NCI-H1417 (cell line): ENCODE measurements around the gene MICAL1.

ENCODE experiments used
- DNase-seq, 3 experiments: peaks; one replicate each; lab custom pipeline; 2025; lab: John Stamatoyannopoulos, UW

The MICAL1 gene

DNA sequence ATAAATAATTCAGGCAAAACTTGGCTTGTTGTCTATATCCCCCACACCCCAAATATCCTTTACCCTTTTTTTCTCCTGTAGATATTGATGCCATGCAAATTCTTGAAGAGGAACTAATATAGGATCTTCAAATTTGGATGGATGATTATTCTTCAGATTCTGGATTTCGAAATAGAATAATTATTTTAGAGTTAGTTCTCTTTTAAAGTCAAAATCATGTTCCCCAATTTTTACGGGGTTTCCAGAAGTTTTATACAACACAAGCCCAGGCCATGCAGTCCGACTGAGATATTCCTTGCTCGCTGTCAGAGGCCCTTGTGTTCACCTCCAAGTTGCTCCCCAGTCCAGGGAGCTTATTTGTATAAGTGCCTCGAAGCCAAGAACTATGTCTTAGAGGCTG is 19.5 kb downstream of the MICAL1 start:
- DNase-seq = no peak

DNA sequence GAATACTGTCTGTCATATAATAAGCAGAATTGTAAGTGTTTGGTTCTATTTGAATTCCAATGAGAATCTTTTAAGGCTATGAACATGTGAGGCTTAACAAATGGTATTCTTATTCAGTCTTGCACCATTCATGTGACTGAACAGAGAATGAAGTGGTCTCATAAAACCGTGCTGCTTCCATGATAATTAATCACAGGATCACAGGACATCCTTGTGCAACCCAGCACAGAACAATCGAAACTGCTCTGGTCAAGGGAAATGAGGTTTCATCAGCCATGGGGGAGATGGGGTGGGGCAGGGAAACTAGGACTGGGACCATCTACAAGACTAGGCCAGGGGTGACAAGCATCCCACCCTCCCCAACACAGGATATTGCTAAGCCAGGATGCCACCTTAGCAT is 21.1 kb downstream of the MICAL1 start:
- DNase-seq = no peak

DNA sequence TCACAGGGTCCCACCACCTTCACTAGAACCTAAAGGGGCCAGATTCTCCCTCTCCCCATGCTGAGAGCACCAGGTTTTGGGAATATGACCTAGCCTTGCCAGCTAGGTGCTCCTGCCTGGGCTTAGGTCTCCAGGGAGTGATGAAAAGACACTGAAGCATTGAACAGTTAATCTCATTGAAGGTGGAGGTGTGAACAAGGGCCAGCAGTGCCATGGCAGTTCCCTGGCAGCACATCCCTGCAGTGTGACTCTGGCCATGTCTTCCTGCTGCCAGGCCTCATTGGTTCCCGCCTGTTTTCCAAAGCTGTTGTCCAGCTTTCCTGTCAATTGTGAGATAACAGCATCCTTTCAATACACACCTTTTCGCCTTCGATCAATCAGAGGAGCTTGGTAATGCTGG is 26.1 kb downstream of the MICAL1 start:
- DNase-seq = no peak

DNA sequence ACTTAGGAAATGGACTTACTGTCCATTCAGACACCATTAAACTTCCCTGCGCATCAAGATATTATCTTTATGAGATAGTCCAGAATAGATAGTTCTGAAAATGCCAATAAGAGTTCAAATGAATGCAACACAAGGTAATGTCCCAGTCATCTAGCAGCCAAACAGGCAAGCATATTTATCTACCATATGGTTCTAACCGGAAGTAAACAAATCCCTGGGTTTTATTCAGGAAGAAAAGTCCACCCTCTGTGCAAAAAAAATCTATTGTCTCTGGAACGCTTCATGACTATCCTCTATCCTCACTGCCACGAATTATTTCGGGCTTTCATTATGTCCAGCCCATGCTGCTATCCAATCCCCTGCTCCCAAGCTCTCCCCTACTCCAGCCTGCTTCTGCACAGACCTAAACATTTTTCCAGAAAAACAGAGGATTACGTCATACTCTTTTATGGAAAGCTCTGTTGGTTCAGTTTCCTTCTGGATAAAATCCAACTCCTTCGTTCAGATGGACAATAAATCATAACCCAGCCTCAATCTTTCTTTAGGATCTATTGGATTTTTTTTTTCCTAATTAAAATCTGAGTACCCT is 26.6 kb downstream of the MICAL1 start:
- no peak for DNase-seq

DNA sequence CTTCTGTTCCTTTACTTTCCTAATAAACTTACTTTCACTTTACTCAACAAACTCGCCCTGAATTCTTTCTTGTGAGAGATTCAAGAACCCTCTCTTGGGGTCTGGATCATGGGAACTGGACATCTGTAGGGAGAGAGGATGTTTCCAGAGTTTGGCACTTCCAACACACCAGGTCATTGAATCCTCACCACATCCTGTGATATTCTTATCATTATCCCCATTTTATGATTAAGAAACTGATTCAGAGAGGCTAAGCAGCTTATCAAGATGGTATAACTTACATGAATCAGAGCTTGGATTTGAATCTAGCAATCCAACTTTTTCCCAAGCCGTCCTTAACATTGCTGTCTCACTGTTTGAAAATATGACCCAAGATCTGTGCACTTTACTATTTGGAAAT is 30.6 kb downstream of the MICAL1 start:
- DNase-seq = no peak

DNA sequence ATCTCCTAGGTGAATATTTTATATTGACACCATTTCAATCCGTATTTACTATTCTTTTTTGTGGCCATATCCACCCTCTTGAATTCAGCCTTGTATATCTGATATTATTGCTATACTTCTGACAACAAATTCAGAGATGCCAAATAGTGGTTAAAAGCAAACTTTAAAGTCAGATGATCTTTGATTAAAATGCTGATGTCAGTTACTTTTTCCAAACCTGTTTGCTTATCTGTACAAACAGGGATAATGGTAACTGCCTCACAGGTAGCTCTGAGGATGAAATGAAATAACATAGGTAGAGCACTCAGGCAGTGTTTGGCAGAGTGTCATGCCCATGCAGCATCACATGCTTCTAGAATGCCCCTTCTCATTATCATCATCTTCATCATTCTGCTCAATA is 34.4 kb downstream of the MICAL1 start:
- DNase-seq = no peak

DNA sequence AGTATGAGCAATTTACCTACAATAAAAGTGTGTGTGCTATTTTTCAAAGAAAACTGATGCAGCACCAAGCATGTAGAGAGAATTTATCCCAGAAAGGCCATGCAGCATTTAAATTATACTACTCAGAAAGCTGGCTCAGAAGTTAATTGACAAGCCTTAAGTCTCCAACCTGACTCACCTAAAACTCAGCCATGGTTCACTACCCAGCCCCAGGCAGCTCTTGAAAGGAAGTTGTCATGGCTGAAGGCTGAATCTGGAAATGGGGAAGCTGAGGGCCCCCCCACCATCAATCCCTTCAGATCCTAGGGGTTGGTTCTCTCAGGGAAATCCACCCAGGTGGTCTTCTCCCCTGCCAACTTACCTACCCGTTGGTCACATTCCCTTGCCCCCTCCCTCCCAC is 34.8 kb downstream of the MICAL1 start:
- no peak for DNase-seq

DNA sequence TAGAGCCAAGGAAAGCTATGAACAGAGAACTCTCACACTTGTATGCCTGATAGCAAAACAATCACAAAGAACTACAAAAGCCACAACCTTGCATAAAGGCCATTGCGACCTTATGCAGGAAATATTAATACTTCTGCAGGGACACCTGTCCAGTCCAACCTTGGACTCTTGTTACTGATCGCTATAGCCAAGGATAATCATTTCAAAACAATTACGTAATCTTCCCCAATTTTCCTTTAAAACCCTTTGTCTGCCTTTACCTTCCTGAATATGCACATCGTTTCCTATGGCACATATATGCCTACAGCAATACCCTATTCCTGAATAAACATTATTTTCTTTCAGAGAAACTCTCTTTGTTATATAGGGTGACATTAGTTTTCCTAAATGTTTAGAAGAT is 37.9 kb downstream of the MICAL1 start:
- DNase-seq = no peak

DNA sequence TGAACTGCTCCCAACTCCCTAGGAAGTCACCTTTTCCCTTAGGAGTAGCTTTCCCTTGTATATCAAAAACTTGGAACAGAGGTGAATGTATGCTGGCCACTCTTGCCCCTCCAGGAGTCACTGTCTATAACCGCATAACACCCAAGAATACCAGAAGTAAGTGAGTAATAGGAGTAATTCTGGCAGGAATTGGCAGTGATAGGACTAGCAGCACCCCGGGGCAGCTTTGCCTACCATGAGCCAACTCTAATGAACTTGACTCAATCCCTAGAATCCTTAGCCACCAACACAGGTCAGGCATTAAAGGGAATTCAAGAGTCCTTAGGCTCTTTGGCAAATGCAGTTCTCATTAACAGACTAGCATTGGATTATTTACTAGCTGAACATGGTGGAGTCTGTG is 44.5 kb downstream of the MICAL1 start:
- DNase-seq = no peak

DNA sequence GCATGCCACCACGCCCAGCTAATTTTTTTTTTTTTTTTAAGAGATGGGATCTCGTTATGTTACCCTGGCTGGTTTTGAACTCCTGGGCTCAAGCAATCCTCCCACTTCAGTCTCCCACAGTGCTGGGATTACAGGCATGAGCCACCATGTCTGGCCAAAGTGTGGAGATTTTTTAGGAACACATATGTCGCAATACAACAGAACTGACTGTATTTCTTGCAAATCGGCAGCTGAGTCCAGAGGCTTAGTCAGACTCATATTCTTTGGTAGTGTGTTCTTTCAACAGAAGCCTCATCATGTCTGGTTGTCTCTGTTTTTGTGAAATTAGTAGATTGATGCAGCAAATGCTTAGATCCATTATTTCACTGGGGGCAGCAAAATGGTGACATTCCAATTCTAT is 49.4 kb downstream of the MICAL1 start:
- DNase-seq = no peak

DNA sequence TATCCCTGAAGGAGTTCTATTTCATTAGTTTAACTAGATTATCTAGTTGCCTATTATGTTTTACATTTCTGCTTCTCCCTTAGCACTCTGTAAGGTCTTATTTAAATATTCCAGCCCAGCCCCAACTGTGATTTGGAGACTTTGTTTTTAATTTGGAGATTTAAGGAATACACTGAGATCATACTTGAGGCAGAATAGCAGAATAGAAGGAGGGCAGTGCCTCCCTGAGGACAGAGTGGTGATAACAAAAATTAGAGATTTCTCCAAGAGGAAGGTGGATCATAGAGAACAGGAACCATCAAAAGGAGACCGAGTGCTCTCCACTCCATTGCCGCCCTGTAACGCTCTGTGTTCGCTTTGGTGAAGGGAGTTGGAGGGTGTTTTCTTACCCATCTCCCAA is 58.6 kb downstream of the MICAL1 start:
- DNase-seq = peak in 1 of 3 experiments; percentile 23

DNA sequence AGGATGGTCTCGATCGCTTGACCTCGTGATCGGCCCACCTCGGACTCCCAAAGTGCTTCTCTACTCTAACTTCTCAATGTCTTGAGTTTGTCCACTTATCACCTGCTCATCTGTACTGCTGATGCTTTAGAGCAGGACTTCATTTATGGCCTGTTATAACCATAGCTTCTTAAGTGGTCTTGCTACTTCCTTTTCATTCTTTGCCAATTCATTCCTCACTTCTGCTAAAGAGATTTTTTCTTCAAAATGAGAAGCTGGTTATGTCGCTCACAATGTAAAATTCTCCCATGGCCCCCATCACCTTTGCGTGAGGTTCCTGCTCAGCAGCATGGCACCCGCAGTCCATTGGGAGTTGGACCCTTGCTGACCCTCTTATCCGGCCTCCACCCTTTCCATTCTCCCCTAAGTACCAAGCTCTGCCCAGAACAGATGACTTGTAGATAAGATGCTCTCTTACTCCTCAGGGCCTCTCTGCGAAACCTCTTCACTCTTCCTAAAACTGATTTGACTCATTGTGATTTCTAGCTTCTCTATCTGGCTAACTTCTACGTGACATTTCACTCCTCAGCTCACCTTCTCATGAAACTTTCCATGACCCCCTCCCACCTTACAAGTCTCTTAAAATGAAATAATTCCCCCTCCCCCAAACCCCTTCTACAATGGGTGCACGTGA is 59.4 kb downstream of the MICAL1 start:
- no peak for DNase-seq
